Chondrocyte (in vitro differentiated cells): ENCODE measurements around the gene RETN. TPM values are rescaled to one million over a fixed set of nuclear protein-coding genes. Genes with fewer than 3 reads are reported as not detected.

Experiments
- DNase-seq: peaks from one replicate; pipeline ENCODE4 v3.0.0; 2021; ENCODE audit warnings: mixed read lengths, low spot score
- H3K27ac Mint-ChIP-seq: one replicate; pipeline ENCODE4 v1.8.0; 2021; ENCODE audit warnings: mild to moderate bottlenecking, moderate library complexity, mixed read lengths; ENCODE audit not compliant: unreplicated experiment
- H3K27me3 Mint-ChIP-seq: 2 replicates; pipeline ENCODE4 v1.8.0; 2021; ENCODE audit warnings: low read depth, mixed read lengths
- H3K36me3 Mint-ChIP-seq: 2 replicates; pipeline ENCODE4 v1.8.0; 2021; ENCODE audit warnings: low read depth, mixed read lengths
- H3K4me1 Mint-ChIP-seq: 2 replicates; pipeline ENCODE4 v1.8.0; 2021; ENCODE audit warnings: low read depth, mild to moderate bottlenecking, mixed read lengths
- H3K4me3 Mint-ChIP-seq: one replicate; pipeline ENCODE4 v1.8.0; 2021; ENCODE audit warnings: mild to moderate bottlenecking, moderate library complexity, mixed read lengths; ENCODE audit not compliant: unreplicated experiment
- H3K9me3 Mint-ChIP-seq: 2 replicates; pipeline ENCODE4 v1.8.0; 2021; ENCODE audit warnings: low read depth, mixed read lengths
- total RNA-seq: library from RNA; stranded (reverse); gene quantifications from 3 replicates; pipeline ENCODE4 v1.2.1, GENCODE V29; 2021
- TF ChIP-seq, protein P1 (sequence below): fragments of 200-600 bp; sonication (generic); IDR thresholded peaks from 2 replicates; pipeline ENCODE4 v1.5.0; 2021; ENCODE audit warnings: antibody characterized with exemption, mild to moderate bottlenecking, moderate library complexity

Gene RETN
- total RNA-seq, 1 donor from 2014 or later = not detected

DNA sequence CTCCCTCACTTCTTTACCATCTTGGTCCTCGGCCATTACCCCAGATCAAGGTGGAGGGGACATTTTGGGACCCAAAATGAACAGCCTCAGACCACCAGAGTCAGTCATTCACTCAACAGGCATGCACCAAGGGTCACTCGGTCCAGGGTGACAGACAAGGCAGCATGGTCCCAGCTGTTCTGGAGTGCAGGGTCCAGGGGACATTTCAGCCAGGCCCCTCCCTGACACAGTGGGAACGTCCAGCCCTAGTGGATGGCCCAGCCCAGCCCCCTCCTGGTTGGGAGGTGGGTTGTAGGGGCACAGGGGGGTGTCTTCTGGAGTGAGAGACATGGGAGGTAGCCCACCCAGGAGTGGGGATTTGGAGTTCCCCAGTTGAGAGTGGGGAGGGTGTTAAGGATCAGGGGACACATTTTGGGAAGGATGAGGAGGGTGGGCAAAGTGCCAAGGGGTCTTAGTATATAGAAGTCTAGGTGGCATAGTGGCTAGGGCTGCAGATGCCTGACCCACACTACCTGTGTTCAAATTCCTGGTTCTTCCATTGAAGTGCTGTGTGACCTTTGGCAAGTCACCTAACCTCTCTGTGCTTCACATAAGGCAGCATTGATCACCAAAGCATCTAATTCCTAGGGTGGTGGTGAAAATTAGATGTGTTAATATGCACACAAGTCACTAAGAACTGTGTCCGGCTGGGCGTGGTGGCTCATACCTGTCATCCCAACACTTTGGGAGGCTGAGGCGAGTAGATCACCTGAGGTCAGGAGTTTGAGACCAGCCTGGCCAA is 35.6 kb downstream of the RETN start:
- Mint-ChIP-seq H3K4me1 (no peaks in the 10 kb centered on the region), H3K27me3 (peaks cover 24% of the 10 kb centered on the region), H3K9me3 (no peaks in the 10 kb centered on the region), H3K36me3 (no peaks in the 10 kb centered on the region), H3K27ac (no peak overlapping the region), H3K4me3 (no peak overlapping the region)
- TF ChIP-seq, protein P1, sequence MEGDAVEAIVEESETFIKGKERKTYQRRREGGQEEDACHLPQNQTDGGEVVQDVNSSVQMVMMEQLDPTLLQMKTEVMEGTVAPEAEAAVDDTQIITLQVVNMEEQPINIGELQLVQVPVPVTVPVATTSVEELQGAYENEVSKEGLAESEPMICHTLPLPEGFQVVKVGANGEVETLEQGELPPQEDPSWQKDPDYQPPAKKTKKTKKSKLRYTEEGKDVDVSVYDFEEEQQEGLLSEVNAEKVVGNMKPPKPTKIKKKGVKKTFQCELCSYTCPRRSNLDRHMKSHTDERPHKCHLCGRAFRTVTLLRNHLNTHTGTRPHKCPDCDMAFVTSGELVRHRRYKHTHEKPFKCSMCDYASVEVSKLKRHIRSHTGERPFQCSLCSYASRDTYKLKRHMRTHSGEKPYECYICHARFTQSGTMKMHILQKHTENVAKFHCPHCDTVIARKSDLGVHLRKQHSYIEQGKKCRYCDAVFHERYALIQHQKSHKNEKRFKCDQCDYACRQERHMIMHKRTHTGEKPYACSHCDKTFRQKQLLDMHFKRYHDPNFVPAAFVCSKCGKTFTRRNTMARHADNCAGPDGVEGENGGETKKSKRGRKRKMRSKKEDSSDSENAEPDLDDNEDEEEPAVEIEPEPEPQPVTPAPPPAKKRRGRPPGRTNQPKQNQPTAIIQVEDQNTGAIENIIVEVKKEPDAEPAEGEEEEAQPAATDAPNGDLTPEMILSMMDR = no peak
- no peak for DNase-seq

DNA sequence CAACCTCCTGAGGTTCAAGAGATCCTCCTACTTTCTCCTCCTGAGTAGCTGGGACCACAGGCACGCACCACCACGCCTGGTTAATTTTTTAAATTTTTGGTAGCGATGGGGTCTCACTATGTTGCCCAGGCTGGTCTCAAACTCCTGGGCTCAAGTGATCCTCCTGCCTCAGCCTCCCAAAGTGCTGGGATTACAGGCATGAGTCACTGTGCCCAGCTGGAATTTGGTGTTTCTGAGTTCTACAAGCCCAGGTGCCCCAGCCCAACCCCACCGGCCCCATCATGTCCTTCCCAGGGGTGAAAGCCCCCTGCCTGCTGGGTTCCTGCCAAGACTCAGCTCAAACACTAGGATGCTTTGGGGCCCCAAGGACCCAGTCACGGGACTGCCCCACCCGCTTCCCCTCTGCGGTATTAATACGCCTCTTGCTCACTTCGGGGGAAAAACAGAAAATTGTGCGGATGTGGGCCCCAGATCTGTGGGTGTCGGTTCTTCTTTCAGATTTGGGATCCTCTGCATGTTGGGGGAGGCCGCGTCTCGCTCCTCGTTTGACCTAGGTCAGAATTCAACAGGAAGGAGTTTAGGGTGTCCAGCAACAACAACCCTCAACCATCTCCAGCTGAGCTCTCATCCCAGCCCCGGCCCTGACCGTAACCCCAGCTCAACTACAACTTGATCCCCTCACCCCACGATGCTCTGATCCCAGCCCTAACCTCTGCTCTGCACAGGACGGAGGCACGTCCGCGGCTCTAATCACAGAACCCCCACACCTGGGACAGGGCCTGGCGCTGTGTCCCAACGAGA is 36.7 kb downstream of the RETN start:
- TF ChIP-seq, protein P1 = no peak
- H3K9me3 Mint-ChIP-seq = no peaks in the 10 kb centered on the region
- no peak overlapping the region for H3K27ac Mint-ChIP-seq
- H3K4me3 Mint-ChIP-seq = no peak overlapping the region
- H3K4me1 Mint-ChIP-seq = no peaks in the 10 kb centered on the region
- no peak for DNase-seq
- peaks cover 21% of the 10 kb centered on the region for H3K27me3 Mint-ChIP-seq
- no peaks in the 10 kb centered on the region for H3K36me3 Mint-ChIP-seq

GRCh38 chr19:7706188-7706954 is 37.5 kb downstream of the RETN start:
- Mint-ChIP-seq H3K27ac (no peak overlapping the region), H3K4me3 (no peak overlapping the region), H3K27me3 (peaks cover 21% of the 10 kb centered on the region), H3K4me1 (no peaks in the 10 kb centered on the region), H3K36me3 (no peaks in the 10 kb centered on the region), H3K9me3 (no peaks in the 10 kb centered on the region)
- no peak for DNase-seq
- TF ChIP-seq, protein P1 = no peak

- no peak for DNase-seq
- Mint-ChIP-seq H3K4me3 (no peak overlapping the region), H3K4me1 (no peaks in the 10 kb centered on the region), H3K27ac (no peak overlapping the region), H3K9me3 (no peaks in the 10 kb centered on the region), H3K36me3 (no peaks in the 10 kb centered on the region), H3K27me3 (peaks cover 20% of the 10 kb centered on the region)
- TF ChIP-seq, protein P1 = no peak
These were observed 38.2 kb downstream of the RETN start for GRCh38 chr19:7706955-7707456.
